Lower leg skin (tissue), 3 donors: Measurements from ENCODE around the gene OTUD1.

ENCODE experiments used
- CTCF ChIP-seq, 3 donors: fragments of 450-650 bp; IDR thresholded peaks; one replicate each; pipeline ENCODE4 v1.5.1; 2016; ENCODE audit warnings: antibody characterized with exemption in 3 of 3, mild to moderate bottlenecking in 3 of 3, moderate library complexity in 2 of 3
- POLR2A ChIP-seq, 2 donors: fragments of 450-650 bp; IDR thresholded peaks; one replicate each; pipeline ENCODE4 v1.6.1; 2016 to 2017; ENCODE audit warnings: antibody characterized with exemption in 2 of 2, mild to moderate bottlenecking in 1 of 2, moderate library complexity in 1 of 2

- no peak for TF ChIP-seq CTCF (IDR thresholded peaks at IDR 0.05)
- TF ChIP-seq POLR2A (IDR thresholded peaks at IDR 0.05) = no peak
Measured at GRCh38 chr10:23437963-23438546, 820 bp upstream of the OTUD1 start.
